Neural cell (in vitro differentiated cells): ENCODE results near the gene MIOS.

Experiments
- EP300 ChIP-seq: fragments of 450-650 bp; conservative IDR thresholded peaks from 2 replicates; pipeline ENCODE4 v1.6.1; 2014; ENCODE audit warnings: antibody characterized with exemption, mild to moderate bottlenecking, moderate library complexity; ENCODE audit not compliant: poor library complexity, severe bottlenecking
- EZH2 ChIP-seq: fragments of 200-600, 300-800 bp; shearing (Covaris generic), sonication (generic); IDR thresholded peaks from 2 replicates; pipeline ENCODE4 v1.6.1; 2014; ENCODE audit warnings: antibody characterized with exemption, low read length, borderline replicate concordance, mild to moderate bottlenecking; ENCODE audit not compliant: insufficient read depth, poor library complexity, severe bottlenecking
- MXI1 ChIP-seq: fragments of 450-650 bp; conservative IDR thresholded peaks from 2 replicates; pipeline ENCODE4 v1.6.1; 2014; ENCODE audit warnings: antibody characterized with exemption, mild to moderate bottlenecking; ENCODE audit not compliant: poor library complexity, severe bottlenecking
- POLR2AphosphoS5 ChIP-seq: IDR thresholded peaks from 2 replicates; pipeline ENCODE4 v1.6.1; 2012
- RAD21 ChIP-seq: fragments of 450-650 bp; conservative IDR thresholded peaks from 2 replicates; pipeline ENCODE4 v1.6.1; 2014; ENCODE audit warnings: antibody characterized with exemption, mild to moderate bottlenecking, moderate library complexity
- SMC3 ChIP-seq: fragments of 450-650 bp; conservative IDR thresholded peaks from 2 replicates; pipeline ENCODE4 v1.6.1; 2014; ENCODE audit warnings: antibody characterized with exemption, mild to moderate bottlenecking, moderate library complexity; ENCODE audit not compliant: poor library complexity
- TAF1 ChIP-seq: IDR thresholded peaks from 2 replicates; pipeline ENCODE4 v1.6.1; 2012; ENCODE audit warnings: low read depth
- TF ChIP-seq, protein P1 (sequence below): fragments of 450-650 bp; IDR thresholded peaks from 2 replicates; pipeline ENCODE4 v1.5.1; 2014; ENCODE audit warnings: antibody characterized with exemption, mild to moderate bottlenecking, moderate library complexity; ENCODE audit not compliant: poor library complexity, severe bottlenecking
- TF ChIP-seq, protein P2 (sequence below): IDR thresholded peaks from 2 replicates; pipeline ENCODE4 v1.6.1; 2012; ENCODE audit warnings: borderline replicate concordance

DNA sequence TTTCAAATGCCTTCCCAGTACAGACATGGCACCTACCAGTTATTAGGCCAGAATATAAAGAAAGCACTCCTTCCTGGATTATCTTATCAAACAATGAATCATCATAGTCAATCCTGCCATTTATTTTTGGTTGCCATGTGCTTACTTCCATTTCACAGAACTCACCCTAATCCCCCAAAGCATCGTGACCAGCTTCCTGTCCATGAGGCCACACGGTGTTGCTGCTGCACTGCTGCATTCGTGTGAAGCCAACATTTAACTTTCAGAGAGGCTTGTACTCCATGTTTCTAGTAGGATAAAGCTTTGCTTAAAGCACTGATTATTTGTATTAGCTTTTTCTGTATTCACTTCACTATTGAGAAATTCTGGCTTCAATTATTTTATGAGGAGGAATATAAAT lies 45.4 kb upstream of the MIOS start:
- TF ChIP-seq, protein P1, sequence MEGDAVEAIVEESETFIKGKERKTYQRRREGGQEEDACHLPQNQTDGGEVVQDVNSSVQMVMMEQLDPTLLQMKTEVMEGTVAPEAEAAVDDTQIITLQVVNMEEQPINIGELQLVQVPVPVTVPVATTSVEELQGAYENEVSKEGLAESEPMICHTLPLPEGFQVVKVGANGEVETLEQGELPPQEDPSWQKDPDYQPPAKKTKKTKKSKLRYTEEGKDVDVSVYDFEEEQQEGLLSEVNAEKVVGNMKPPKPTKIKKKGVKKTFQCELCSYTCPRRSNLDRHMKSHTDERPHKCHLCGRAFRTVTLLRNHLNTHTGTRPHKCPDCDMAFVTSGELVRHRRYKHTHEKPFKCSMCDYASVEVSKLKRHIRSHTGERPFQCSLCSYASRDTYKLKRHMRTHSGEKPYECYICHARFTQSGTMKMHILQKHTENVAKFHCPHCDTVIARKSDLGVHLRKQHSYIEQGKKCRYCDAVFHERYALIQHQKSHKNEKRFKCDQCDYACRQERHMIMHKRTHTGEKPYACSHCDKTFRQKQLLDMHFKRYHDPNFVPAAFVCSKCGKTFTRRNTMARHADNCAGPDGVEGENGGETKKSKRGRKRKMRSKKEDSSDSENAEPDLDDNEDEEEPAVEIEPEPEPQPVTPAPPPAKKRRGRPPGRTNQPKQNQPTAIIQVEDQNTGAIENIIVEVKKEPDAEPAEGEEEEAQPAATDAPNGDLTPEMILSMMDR: no peak
- TF ChIP-seq EP300: no peak
- TF ChIP-seq RAD21: no peak
- no peak for TF ChIP-seq POLR2AphosphoS5
- TF ChIP-seq EZH2: no peak
- TF ChIP-seq, protein P2, sequence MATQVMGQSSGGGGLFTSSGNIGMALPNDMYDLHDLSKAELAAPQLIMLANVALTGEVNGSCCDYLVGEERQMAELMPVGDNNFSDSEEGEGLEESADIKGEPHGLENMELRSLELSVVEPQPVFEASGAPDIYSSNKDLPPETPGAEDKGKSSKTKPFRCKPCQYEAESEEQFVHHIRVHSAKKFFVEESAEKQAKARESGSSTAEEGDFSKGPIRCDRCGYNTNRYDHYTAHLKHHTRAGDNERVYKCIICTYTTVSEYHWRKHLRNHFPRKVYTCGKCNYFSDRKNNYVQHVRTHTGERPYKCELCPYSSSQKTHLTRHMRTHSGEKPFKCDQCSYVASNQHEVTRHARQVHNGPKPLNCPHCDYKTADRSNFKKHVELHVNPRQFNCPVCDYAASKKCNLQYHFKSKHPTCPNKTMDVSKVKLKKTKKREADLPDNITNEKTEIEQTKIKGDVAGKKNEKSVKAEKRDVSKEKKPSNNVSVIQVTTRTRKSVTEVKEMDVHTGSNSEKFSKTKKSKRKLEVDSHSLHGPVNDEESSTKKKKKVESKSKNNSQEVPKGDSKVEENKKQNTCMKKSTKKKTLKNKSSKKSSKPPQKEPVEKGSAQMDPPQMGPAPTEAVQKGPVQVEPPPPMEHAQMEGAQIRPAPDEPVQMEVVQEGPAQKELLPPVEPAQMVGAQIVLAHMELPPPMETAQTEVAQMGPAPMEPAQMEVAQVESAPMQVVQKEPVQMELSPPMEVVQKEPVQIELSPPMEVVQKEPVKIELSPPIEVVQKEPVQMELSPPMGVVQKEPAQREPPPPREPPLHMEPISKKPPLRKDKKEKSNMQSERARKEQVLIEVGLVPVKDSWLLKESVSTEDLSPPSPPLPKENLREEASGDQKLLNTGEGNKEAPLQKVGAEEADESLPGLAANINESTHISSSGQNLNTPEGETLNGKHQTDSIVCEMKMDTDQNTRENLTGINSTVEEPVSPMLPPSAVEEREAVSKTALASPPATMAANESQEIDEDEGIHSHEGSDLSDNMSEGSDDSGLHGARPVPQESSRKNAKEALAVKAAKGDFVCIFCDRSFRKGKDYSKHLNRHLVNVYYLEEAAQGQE: no peak
- TF ChIP-seq TAF1: no peak
- TF ChIP-seq MXI1: no peak
- no peak for TF ChIP-seq SMC3
